Neuronal stem cell (in vitro differentiated cells): Measurements from ENCODE around the gene ZNF787.
A peak's percentile ranks its signal among the peaks of the same experiment; 100 is the strongest.
"Not testable (repeated sequence)": the region's sequence is repeated elsewhere in the genome, so short reads cannot be mapped to it uniquely, and the experiment has no call there.

Source experiments
- DNase-seq: peaks from one replicate; pipeline ENCODE4 v3.0.0-alpha.2; 2013; ENCODE audit warnings: low spot score
- H2AFZ ChIP-seq: one replicate; pipeline ENCODE4 v1.6.1; 2013; ENCODE audit warnings: mild to moderate bottlenecking, low read length, inconsistent platforms
- H2AK5ac ChIP-seq: 2 replicates; pipeline ENCODE4 v1.6.1; 2013; ENCODE audit warnings: low read depth, mild to moderate bottlenecking, inconsistent platforms, low read length, moderate library complexity, mixed read lengths
- H2BK120ac ChIP-seq: 2 replicates; pipeline ENCODE4 v1.6.1; 2013; ENCODE audit warnings: low read depth, mild to moderate bottlenecking, inconsistent platforms, low read length, moderate library complexity, mixed read lengths
- H2BK12ac ChIP-seq: one replicate; pipeline ENCODE4 v1.6.1; 2013; ENCODE audit warnings: low read length, inconsistent platforms
- H2BK15ac ChIP-seq: 2 replicates; pipeline ENCODE4 v1.6.1; 2013; ENCODE audit warnings: mild to moderate bottlenecking, low read length, inconsistent platforms, mixed read lengths
- H2BK5ac ChIP-seq: one replicate; pipeline ENCODE4 v1.6.1; 2013; ENCODE audit warnings: inconsistent platforms, mild to moderate bottlenecking, low read length, moderate library complexity
- H3K14ac ChIP-seq: one replicate; pipeline ENCODE4 v1.6.1; 2013; ENCODE audit warnings: low read length, inconsistent platforms
- H3K18ac ChIP-seq: 2 replicates; pipeline ENCODE4 v1.6.1; 2013; ENCODE audit warnings: low read length, inconsistent platforms
- H3K23ac ChIP-seq: 2 replicates; pipeline ENCODE4 v1.6.1; 2013; ENCODE audit warnings: low read depth, mild to moderate bottlenecking, mixed read lengths, low read length, inconsistent platforms; ENCODE audit not compliant: poor library complexity
- H3K27ac ChIP-seq: replicated peaks from 3 replicates; pipeline ENCODE4 v1.5.1; 2013; ENCODE audit warnings: low read length, inconsistent platforms
- H3K27me3 ChIP-seq, 3 experiments: 2 replicates each; pipeline ENCODE4 v1.6.1; 2013; ENCODE audit warnings: low read length in 3 of 3, mild to moderate bottlenecking in 2 of 3, inconsistent platforms in 1 of 3, low read depth in 1 of 3, mixed read lengths in 1 of 3, moderate library complexity in 1 of 3; ENCODE audit not compliant: control insufficient read depth in 3 of 3, insufficient read depth in 3 of 3
- H3K36me3 ChIP-seq, 2 donors: replicated peaks in 1 of 2; 2 replicates each; pipeline ENCODE4 v1.6.1; 2013; ENCODE audit warnings: low read length in 2 of 2; ENCODE audit not compliant: control insufficient read depth in 2 of 2, insufficient read depth in 2 of 2
- H3K4ac ChIP-seq: 2 replicates; pipeline ENCODE4 v1.6.1; 2013; ENCODE audit warnings: inconsistent platforms, mild to moderate bottlenecking, low read length, moderate library complexity
- H3K4me1 ChIP-seq, 2 donors: 1 replicate in 1 of 2; 2 replicates in 1 of 2; pipeline ENCODE4 v1.6.1; 2013; ENCODE audit warnings: low read length in 2 of 2, low read depth in 1 of 2; ENCODE audit not compliant: control insufficient read depth in 2 of 2, insufficient read depth in 1 of 2
- H3K4me2 ChIP-seq: one replicate; pipeline ENCODE4 v1.6.1; 2013; ENCODE audit warnings: mild to moderate bottlenecking, low read length, inconsistent platforms; ENCODE audit not compliant: insufficient read depth, poor library complexity, severe bottlenecking
- H3K4me3 ChIP-seq, 2 donors: 2 replicates each; pipeline ENCODE4 v1.5.1; 2013; ENCODE audit warnings: low read length in 2 of 2, mild to moderate bottlenecking in 2 of 2, inconsistent platforms in 1 of 2, moderate library complexity in 1 of 2
- H3K79me1 ChIP-seq: one replicate; pipeline ENCODE4 v1.6.1; 2013; ENCODE audit warnings: low read depth, mild to moderate bottlenecking, inconsistent platforms, low read length, moderate library complexity
- H3K9ac ChIP-seq: one replicate; pipeline ENCODE4 v1.6.1; 2013; ENCODE audit warnings: mild to moderate bottlenecking, low read depth, low read length, inconsistent platforms; ENCODE audit not compliant: poor library complexity
- H3K9me3 ChIP-seq, 2 donors: replicated peaks in 1 of 2; 2 replicates each; pipeline versions ENCODE3 to v1.6.1; 2013; ENCODE audit warnings: low read length in 2 of 2, mild to moderate bottlenecking in 2 of 2, inconsistent platforms in 1 of 2, low read depth in 1 of 2, mixed read lengths in 1 of 2, moderate library complexity in 1 of 2; ENCODE audit not compliant: control insufficient read depth in 2 of 2, insufficient read depth in 1 of 2
- H4K8ac ChIP-seq: one replicate; pipeline ENCODE4 v1.6.1; 2013; ENCODE audit warnings: low read depth, mild to moderate bottlenecking, inconsistent platforms, low read length, moderate library complexity
- H4K91ac ChIP-seq: one replicate; pipeline ENCODE4 v1.6.1; 2013; ENCODE audit warnings: low read length, low read depth, mild to moderate bottlenecking, inconsistent platforms; ENCODE audit not compliant: poor library complexity
- WGBS, 2 donors: extraction: QIAGEN DNeasy Blood & Tissue Kit; methylation state at CpG; one replicate each; pipeline ENCODE4 v1.1.7; 2013; ENCODE audit warnings: missing lambda C conversion rate in 2 of 2, mixed read lengths in 1 of 2; ENCODE audit not compliant: insufficient read length in 2 of 2, insufficient replicate concordance in 1 of 2; ENCODE audit errors: extremely low coverage in 2 of 2; 5-methylcytosine and 5-hydroxymethylcytosine counted together

The ZNF787 gene

DNA sequence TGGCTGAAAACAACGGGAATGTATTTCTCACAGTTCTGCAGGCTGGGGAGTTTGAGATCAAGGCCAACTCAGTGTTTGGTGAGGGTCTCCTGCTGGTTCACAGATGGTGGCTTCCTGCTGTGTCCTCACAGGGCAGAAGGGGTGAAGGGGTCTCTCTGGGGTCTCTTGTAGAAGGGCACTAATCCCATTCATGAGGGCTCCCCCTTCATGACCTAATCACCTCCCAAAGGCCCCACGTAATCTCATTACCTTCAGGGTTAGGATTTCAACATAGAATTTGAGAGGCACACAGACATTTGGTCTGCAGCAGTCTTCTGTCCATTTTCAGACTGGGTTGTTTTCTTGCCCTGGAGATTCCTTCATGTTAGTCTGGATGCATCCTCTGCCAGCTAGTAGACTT lies 31.5 kb upstream of the ZNF787 start:
- peak overlapping the region; percentile 70 for H3K27ac ChIP-seq
- H3K79me1 ChIP-seq: peaks cover 10% of the 10 kb centered on the region
- no peak overlapping the region for H3K4ac ChIP-seq
- peaks cover 10 to 12% of the 10 kb centered on the region in 2 donors for H3K4me1 ChIP-seq
- no peak overlapping the region for H3K18ac ChIP-seq
- no peak overlapping the region for H3K23ac ChIP-seq
- peaks cover 0 to 3% of the 10 kb centered on the region in 2 donors for H3K9me3 ChIP-seq
- H4K91ac ChIP-seq: no peak overlapping the region
- H3K27me3 ChIP-seq: no peaks in the 10 kb centered on the region
- no peak overlapping the region for H3K4me3 ChIP-seq
- H2BK12ac ChIP-seq: no peak overlapping the region
- H2AFZ ChIP-seq: no peak overlapping the region
- no peak overlapping the region for H3K14ac ChIP-seq
- no CpG with 5 or more reads among the region's 2 CpGs for WGBS, 2 donors
- H2BK5ac ChIP-seq: no peak overlapping the region
- no peak overlapping the region for H2BK120ac ChIP-seq
- no peak overlapping the region for H3K4me2 ChIP-seq
- peaks cover 25 to 55% of the 10 kb centered on the region in 2 donors for H3K36me3 ChIP-seq
- H4K8ac ChIP-seq: no peak overlapping the region
- H2BK15ac ChIP-seq: no peak overlapping the region
- no peak for DNase-seq
- no peak overlapping the region for H2AK5ac ChIP-seq
- no peak overlapping the region for H3K9ac ChIP-seq

DNA sequence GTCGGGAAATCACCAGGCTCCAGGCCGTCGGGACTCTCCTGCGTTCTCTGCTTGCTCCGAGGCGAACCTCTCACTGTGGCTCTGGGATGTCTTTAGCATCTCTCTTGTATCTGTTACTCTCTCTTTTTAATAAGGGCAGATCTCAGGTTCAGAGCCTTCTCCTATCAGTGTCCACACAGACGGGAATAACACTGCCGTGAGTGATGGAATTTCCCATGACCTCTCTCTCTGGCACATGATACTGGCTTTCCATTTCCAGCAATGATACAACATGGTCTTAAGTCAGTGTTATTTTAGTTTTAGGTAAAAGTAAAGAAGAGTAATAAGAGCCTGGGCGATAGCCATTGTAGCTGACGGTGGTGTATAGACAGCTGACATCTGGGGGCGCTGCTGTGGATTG lies 29.3 kb upstream of the ZNF787 start:
- Histone ChIP-seq H2AFZ (no peak overlapping the region), H3K27ac (no peak overlapping the region), H2BK12ac (no peak overlapping the region), H2BK120ac (no peak overlapping the region), H3K4me2 (no peak overlapping the region), H3K9ac (no peak overlapping the region), H3K36me3 (peaks cover 26 to 57% of the 10 kb centered on the region in 2 donors), H3K4me3 (no peak overlapping the region), H2BK5ac (no peak overlapping the region), H2BK15ac (no peak overlapping the region), H4K8ac (no peak overlapping the region), H3K4ac (no peak overlapping the region), H3K14ac (no peak overlapping the region), H4K91ac (no peak overlapping the region), H3K18ac (no peak overlapping the region), H3K9me3 (peaks cover 0 to 3% of the 10 kb centered on the region in 2 donors), H3K4me1 (peaks cover 10 to 12% of the 10 kb centered on the region in 2 donors), H3K79me1 (peaks cover 15% of the 10 kb centered on the region), H3K27me3 (no peaks in the 10 kb centered on the region), H3K23ac (no peak overlapping the region), H2AK5ac (no peak overlapping the region)
- WGBS, 2 donors: no CpG with 5 or more reads among the region's 11 CpGs
- DNase-seq: no peak

DNA sequence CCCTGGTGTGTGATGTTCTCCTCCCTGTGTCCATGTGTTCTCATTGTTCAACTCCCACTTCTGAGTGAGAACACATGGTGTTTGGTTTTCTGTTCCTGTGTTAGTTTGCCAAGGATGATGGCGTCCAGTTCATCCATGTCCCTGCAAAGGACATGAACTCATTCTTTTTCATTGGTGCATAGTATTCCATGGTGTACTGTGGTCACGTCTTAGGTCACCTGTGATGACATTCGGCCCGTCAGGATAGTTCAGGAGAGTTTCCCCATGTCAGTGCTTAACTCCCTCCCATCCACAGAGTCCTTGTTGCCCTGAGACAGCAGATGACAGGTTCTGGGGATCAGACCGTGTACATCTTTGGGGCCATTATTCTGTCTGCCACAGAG lies 28.6 kb upstream of the ZNF787 start:
- H3K4me3 ChIP-seq: no peak overlapping the region
- no peak overlapping the region for H4K8ac ChIP-seq
- H3K18ac ChIP-seq: no peak overlapping the region
- H3K4me1 ChIP-seq: peaks cover 10 to 12% of the 10 kb centered on the region in 2 donors
- peaks cover 21 to 50% of the 10 kb centered on the region in 2 donors for H3K36me3 ChIP-seq
- no peak overlapping the region for H3K14ac ChIP-seq
- no peak overlapping the region for H3K27ac ChIP-seq
- H3K9me3 ChIP-seq: peaks cover 0 to 3% of the 10 kb centered on the region in 2 donors
- H3K23ac ChIP-seq: no peak overlapping the region
- H2AK5ac ChIP-seq: no peak overlapping the region
- H3K9ac ChIP-seq: no peak overlapping the region
- no peak overlapping the region for H2BK12ac ChIP-seq
- no peak overlapping the region for H2BK15ac ChIP-seq
- H3K27me3 ChIP-seq: no peaks in the 10 kb centered on the region
- no CpG with 5 or more reads among the region's 5 CpGs for WGBS, 2 donors
- peaks cover 15% of the 10 kb centered on the region for H3K79me1 ChIP-seq
- no peak for DNase-seq
- H2BK5ac ChIP-seq: no peak overlapping the region
- H2BK120ac ChIP-seq: no peak overlapping the region
- no peak overlapping the region for H2AFZ ChIP-seq
- no peak overlapping the region for H3K4ac ChIP-seq
- H4K91ac ChIP-seq: no peak overlapping the region
- no peak overlapping the region for H3K4me2 ChIP-seq

DNA sequence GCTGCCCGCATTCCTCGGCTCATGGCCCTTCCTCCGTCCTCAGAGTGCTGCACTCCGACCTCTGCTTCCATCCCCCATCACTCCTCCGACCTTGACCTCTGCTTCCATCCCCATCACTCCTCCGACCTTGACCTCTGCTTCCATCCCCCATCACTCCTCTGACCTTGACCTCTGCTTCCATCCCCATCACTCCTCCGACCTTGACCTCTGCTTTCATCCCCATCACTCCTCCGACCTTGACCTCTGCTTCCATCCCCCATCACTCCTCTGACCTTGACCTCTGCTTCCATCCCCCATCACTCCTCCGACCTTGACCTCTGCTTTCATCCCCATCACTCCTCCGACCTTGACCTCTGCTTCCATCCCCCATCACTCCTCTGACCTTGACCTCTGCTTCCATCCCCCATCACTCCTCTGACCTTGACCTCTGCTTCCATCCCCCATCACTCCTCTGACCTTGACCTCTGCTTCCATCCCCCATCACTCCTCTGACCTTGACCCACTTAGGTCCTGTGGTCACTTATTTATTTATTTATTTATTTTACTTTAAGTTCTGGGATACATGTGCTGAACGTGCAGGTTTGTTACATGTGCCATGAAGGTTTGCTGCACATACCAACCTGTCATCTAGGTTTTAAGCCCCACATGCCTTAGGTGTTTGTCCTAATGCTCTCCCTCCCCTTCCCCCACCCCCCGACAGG lies 28.0 kb upstream of the ZNF787 start:
- not testable (repeated sequence) for H3K9me3 ChIP-seq, H3K9ac ChIP-seq

More for the DNA sequence above, 28.0 kb upstream of the ZNF787 start:
- H3K4ac ChIP-seq, H2BK15ac ChIP-seq, H2BK12ac ChIP-seq, H4K8ac ChIP-seq, H3K4me2 ChIP-seq, H2AK5ac ChIP-seq, H3K27me3 ChIP-seq, DNase-seq, H3K27ac ChIP-seq, H2AFZ ChIP-seq, H3K4me3 ChIP-seq, H2BK120ac ChIP-seq, H3K14ac ChIP-seq, H2BK5ac ChIP-seq, H3K18ac ChIP-seq, H4K91ac ChIP-seq, H3K23ac ChIP-seq: not testable (repeated sequence)
- Histone ChIP-seq H3K36me3 (peaks cover 19 to 47% of the 10 kb centered on the region in 2 donors), H3K79me1 (peaks cover 15% of the 10 kb centered on the region), H3K4me1 (peaks cover 10 to 12% of the 10 kb centered on the region in 2 donors)
- WGBS, 2 donors: no CpG with 5 or more reads among the region's 12 CpGs
